Panc1 (cell line): ENCODE measurements around the gene IL20RB.

Experiments
- POLR2AphosphoS5 ChIP-seq: IDR thresholded peaks from 2 replicates; pipeline ENCODE4 v1.6.1; 2012; ENCODE audit warnings: mild to moderate bottlenecking, low read depth, low read length, moderate library complexity
- SIN3A ChIP-seq: IDR thresholded peaks from 2 replicates; pipeline ENCODE4 v1.6.1; 2012; ENCODE audit warnings: low read depth, mild to moderate bottlenecking, low read length, moderate library complexity, borderline replicate concordance; ENCODE audit not compliant: insufficient read depth
- TF ChIP-seq, protein P1 (sequence below): fragments of 450-650 bp; IDR thresholded peaks from 2 replicates; pipeline ENCODE4 v1.5.1; 2017; ENCODE audit warnings: mild to moderate bottlenecking
- TF ChIP-seq, protein P2 (sequence below), 2 experiments: IDR thresholded peaks; 2 replicates each; pipeline ENCODE4 v1.6.1; 2011 to 2012; ENCODE audit warnings: low read depth in 2 of 2, control low read depth in 1 of 2, low read length in 1 of 2, mild to moderate bottlenecking in 1 of 2, moderate library complexity in 1 of 2; ENCODE audit not compliant: insufficient read depth in 1 of 2

GRCh38 chr3:136950623-136951022, 7.2 kb upstream of the IL20RB start:
- TF ChIP-seq, protein P1, sequence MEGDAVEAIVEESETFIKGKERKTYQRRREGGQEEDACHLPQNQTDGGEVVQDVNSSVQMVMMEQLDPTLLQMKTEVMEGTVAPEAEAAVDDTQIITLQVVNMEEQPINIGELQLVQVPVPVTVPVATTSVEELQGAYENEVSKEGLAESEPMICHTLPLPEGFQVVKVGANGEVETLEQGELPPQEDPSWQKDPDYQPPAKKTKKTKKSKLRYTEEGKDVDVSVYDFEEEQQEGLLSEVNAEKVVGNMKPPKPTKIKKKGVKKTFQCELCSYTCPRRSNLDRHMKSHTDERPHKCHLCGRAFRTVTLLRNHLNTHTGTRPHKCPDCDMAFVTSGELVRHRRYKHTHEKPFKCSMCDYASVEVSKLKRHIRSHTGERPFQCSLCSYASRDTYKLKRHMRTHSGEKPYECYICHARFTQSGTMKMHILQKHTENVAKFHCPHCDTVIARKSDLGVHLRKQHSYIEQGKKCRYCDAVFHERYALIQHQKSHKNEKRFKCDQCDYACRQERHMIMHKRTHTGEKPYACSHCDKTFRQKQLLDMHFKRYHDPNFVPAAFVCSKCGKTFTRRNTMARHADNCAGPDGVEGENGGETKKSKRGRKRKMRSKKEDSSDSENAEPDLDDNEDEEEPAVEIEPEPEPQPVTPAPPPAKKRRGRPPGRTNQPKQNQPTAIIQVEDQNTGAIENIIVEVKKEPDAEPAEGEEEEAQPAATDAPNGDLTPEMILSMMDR: no peak
- TF ChIP-seq POLR2AphosphoS5 (no peak), SIN3A (no peak)
- TF ChIP-seq, protein P2, sequence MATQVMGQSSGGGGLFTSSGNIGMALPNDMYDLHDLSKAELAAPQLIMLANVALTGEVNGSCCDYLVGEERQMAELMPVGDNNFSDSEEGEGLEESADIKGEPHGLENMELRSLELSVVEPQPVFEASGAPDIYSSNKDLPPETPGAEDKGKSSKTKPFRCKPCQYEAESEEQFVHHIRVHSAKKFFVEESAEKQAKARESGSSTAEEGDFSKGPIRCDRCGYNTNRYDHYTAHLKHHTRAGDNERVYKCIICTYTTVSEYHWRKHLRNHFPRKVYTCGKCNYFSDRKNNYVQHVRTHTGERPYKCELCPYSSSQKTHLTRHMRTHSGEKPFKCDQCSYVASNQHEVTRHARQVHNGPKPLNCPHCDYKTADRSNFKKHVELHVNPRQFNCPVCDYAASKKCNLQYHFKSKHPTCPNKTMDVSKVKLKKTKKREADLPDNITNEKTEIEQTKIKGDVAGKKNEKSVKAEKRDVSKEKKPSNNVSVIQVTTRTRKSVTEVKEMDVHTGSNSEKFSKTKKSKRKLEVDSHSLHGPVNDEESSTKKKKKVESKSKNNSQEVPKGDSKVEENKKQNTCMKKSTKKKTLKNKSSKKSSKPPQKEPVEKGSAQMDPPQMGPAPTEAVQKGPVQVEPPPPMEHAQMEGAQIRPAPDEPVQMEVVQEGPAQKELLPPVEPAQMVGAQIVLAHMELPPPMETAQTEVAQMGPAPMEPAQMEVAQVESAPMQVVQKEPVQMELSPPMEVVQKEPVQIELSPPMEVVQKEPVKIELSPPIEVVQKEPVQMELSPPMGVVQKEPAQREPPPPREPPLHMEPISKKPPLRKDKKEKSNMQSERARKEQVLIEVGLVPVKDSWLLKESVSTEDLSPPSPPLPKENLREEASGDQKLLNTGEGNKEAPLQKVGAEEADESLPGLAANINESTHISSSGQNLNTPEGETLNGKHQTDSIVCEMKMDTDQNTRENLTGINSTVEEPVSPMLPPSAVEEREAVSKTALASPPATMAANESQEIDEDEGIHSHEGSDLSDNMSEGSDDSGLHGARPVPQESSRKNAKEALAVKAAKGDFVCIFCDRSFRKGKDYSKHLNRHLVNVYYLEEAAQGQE (IDR thresholded peaks at IDR 0.05; ENCODE audit: insufficient read depth in 1 of 2, low read depth in 2 of 2, low read length in 1 of 2): no peak
